Smooth muscle cell of the pulmonary artery (primary cell): ENCODE results near the gene MED17. TPM values are rescaled to one million over a fixed set of nuclear protein-coding genes. Genes with fewer than 3 reads are reported as not detected.

Experiments used
- total RNA-seq: library from RNA; depleted of rRNA; stranded (reverse); fragments of >200 nt; gene quantifications from 2 replicates; pipeline ENCODE4 v1.2.3, GENCODE V29; 2014

Gene MED17, protein sequence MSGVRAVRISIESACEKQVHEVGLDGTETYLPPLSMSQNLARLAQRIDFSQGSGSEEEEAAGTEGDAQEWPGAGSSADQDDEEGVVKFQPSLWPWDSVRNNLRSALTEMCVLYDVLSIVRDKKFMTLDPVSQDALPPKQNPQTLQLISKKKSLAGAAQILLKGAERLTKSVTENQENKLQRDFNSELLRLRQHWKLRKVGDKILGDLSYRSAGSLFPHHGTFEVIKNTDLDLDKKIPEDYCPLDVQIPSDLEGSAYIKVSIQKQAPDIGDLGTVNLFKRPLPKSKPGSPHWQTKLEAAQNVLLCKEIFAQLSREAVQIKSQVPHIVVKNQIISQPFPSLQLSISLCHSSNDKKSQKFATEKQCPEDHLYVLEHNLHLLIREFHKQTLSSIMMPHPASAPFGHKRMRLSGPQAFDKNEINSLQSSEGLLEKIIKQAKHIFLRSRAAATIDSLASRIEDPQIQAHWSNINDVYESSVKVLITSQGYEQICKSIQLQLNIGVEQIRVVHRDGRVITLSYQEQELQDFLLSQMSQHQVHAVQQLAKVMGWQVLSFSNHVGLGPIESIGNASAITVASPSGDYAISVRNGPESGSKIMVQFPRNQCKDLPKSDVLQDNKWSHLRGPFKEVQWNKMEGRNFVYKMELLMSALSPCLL
- 19.7 and 23.1 TPM in 2 replicates for total RNA-seq

DNA sequence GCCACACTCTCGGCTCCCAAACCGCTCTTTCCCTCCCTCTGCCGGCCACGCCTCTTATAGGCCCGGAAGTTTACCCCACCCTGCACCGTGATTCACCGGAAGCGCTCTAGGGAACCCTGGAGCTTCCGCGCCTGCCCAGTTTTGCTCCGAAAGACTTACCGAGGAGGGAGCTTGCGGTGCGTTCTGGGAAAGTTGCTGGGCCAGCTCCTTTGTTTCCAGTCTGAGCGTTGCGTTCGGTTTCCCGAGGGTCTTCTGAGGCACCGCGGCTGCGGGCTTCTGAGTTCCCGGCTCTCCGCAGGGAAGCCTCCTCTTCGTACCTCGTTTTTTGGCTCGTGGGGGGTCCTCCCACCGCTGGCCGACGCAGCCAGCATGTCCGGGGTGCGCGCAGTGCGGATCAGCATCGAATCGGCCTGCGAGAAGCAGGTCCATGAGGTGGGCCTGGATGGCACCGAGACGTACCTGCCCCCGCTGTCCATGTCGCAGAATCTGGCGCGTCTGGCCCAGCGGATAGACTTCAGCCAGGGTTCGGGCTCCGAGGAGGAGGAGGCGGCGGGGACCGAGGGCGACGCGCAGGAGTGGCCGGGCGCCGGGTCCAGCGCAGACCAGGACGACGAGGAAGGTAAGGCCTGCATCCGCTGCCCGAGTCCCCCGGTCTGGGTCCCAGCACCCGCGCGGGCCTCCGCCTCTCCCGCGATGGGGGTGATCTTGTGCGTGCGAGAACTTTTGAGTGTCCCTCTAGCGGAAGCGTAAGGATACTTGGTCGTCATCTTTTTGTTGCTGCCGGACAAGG is at the start of gene MED17:
MED17 (plus strand) TSS at position 138 of the 790 bp plus-strand sequence; CDS start at position 370, 232 bp downstream.

DNA sequence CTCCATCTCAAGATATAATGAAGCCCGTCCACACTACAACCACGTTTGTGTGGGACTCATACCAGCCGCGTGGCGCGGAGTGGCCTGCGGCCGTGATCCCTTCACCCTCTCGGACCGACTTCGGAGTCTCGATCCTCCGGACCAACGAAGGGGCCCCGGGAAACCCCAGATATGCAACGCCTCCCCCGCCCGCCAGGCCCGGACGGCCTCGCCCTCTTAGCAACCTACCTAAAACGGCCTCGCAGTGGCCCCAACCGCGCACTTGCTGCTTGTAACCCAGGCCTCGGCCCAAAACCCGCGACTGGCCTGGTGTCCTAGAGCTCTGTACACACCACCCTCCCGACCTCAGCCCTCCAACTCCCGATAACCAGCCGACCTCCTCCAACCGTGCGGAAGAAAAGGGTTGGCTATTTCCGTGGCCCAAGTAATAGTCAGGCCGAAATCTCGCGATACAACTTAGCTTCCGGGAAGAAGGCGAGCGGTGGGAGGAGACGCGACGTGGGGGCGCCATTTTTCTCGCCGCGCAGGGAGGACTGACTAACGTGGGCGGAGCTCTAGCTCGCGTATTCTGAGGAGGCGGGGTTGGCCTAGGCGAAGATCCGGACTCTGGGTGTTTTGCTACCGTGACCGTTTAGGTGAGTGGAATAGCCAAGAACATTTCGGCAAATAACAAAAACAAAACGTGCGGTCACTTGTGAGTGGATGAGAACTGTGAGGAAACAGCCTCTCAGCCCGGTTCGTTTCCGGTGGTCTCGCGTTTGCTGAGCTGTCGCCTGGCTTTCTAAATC is 42.8 kb upstream of the MED17 start, which contains the start of the genes C11orf54 and TAF1D:
C11orf54 (plus strand) TSS at position 579 of the 788 bp plus-strand sequence. CDS start 5,722 bp downstream, outside the sequence.
TAF1D (minus strand) TSS at position 402 of the 788 bp plus-strand sequence. CDS start 2,191 bp downstream, outside the sequence.

DNA sequence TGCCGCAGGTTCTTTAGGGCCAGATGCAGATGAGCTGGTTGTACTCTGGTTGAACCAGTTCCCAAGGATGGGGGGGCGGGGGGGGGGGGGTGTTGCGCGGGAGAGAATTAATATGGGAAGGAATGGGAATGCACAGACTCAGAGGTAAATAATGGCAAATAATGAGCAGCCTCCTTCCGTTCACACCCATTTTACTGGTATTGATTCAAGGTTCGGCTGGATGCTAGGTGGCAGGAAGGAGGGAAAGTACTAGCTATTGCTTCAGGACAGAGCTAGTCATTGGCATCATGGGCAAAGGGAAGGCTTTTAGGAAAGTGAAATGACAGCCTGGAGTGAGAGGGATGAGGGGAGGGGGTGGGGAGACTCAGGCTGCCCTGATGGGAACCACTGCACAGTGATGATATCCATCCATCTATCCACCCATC is 66.5 kb downstream of the MED17 start, which contains the start of gene VSTM5:
VSTM5 (minus strand) TSS at position 25 of the 425 bp plus-strand sequence. CDS start 116 bp downstream, outside the sequence.

Other genes starting within 250 kb of the MED17 start
- 4.4 and 9.1 TPM in 2 replicates for gene SMCO4, start 240.9 kb upstream of the MED17 start, total RNA-seq
- gene CEP295, start 122.6 kb upstream of the MED17 start, total RNA-seq, result 15.0 and 15.7 TPM in 2 replicates
- gene TAF1D, start 42.8 kb upstream of the MED17 start, total RNA-seq, result 85.8 and 86.5 TPM in 2 replicates
- gene C11orf54, start 42.6 kb upstream of the MED17 start, total RNA-seq, result 16.9 and 21.0 TPM in 2 replicates
- gene VSTM5, start 66.3 kb downstream of the MED17 start, total RNA-seq, result 0.03 and 0.20 TPM in 2 replicates
- not detected in 2 replicates for gene HEPHL1, start 237.1 kb downstream of the MED17 start, total RNA-seq